HG02840 (cell line): ENCODE results near the gene HSD11B2.

Experiments used
- ATAC-seq: cut with Tn5 transposase; IDR thresholded peaks from one replicate; pipeline ENCODE4 v1.9.1; 2021; ENCODE audit warnings: mild to moderate bottlenecking, moderate library complexity, moderate number of reproducible peaks; ENCODE audit not compliant: unreplicated experiment, low FRiP score

Gene HSD11B2

GRCh38 chr16:67396159-67397035 lies 34.5 kb upstream of the HSD11B2 start:
- no peak for ATAC-seq

GRCh38 chr16:67397036-67397801 lies 33.7 kb upstream of the HSD11B2 start:
- no peak for ATAC-seq

GRCh38 chr16:67397812-67398545 lies 32.9 kb upstream of the HSD11B2 start:
- no peak for ATAC-seq

GRCh38 chr16:67398546-67399217 lies 32.2 kb upstream of the HSD11B2 start:
- no peak for ATAC-seq

- no peak for ATAC-seq
Observed at GRCh38 chr16:67399218-67399733, 31.6 kb upstream of the HSD11B2 start.

GRCh38 chr16:67399749-67400704 lies 30.9 kb upstream of the HSD11B2 start:
- ATAC-seq: no peak

- ATAC-seq: no peak
Observed at GRCh38 chr16:67400901-67401300, 30.0 kb upstream of the HSD11B2 start.

GRCh38 chr16:67403976-67404555 lies 26.9 kb upstream of the HSD11B2 start:
- no peak for ATAC-seq

GRCh38 chr16:67404740-67405226 lies 26.1 kb upstream of the HSD11B2 start:
- ATAC-seq: no peak

- no peak for ATAC-seq
Observed at GRCh38 chr16:67405336-67405735, 25.6 kb upstream of the HSD11B2 start.

GRCh38 chr16:67406111-67406971 lies 24.6 kb upstream of the HSD11B2 start:
- ATAC-seq: no peak

GRCh38 chr16:67407176-67407787 lies 23.6 kb upstream of the HSD11B2 start:
- ATAC-seq: no peak

GRCh38 chr16:67407788-67408452 lies 23.0 kb upstream of the HSD11B2 start:
- no peak for ATAC-seq

- no peak for ATAC-seq
Observed at GRCh38 chr16:67409631-67410030, 21.3 kb upstream of the HSD11B2 start.

GRCh38 chr16:67411339-67411738 lies 19.6 kb upstream of the HSD11B2 start:
- ATAC-seq: no peak

GRCh38 chr16:67412294-67412693 lies 18.6 kb upstream of the HSD11B2 start:
- no peak for ATAC-seq
